Measurements from ENCODE around the gene C16orf96.

The C16orf96 gene

GRCh38 chr16:4525634-4526277 is 30.4 kb upstream of the C16orf96 start:
- no peak for FAIRE-seq

GRCh38 chr16:4529085-4530060 is 26.8 kb upstream of the C16orf96 start:
- FAIRE-seq = no peak

- FAIRE-seq = no peak
These were observed 24.3 kb upstream of the C16orf96 start for GRCh38 chr16:4531811-4532210.

GRCh38 chr16:4532238-4532637 is 23.9 kb upstream of the C16orf96 start:
- no peak for FAIRE-seq

DNA sequence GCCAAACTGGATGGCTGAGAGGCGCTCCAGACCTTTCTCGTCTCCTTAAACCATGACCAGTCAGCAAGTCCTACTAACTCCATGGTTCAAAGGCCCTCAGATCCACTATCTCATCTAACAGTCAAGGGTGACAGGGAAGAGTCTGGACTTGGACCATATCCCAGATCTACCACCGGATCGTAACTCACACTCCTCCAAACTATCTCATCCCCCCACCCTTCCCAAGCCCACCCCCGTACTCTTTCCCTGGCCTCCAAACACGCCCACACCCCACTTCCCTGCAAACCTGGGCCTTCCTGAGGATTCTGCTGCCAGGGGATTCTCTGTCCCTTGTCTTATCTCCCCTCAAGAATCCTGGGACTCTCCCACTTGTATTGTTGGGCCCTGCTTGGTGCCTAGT is 22.6 kb upstream of the C16orf96 start:
- FAIRE-seq = no peak

DNA sequence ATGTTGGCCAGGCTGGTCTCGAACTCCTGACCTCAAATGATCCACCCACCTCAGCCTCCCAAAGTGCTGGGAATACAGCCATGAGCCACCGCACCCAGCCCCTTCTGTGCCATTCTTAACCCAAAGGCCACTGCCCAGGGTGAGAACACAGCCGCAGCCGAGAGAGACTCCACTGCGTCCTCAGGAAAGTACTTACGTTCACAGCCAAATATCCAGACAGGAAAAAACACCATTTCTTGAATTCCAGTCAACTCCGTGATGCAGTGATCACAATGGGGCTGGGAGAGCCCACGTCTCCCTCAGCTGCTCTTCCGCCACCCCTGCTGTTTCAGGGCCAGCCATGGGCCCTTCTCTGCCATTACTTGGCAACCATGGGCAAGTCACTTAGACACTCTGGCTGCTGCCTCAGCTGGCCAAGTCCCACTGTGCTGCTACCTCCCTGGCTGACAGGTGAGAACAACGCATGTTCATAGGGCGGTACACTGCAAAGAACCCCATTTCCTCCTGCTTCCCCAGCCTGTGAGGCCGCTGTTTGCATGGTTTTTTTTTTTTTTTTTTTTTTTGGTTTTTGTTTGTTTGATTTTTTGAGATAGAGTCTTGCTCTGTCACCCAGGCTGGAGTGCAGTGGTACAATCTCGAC is 21.9 kb upstream of the C16orf96 start:
- FAIRE-seq = no peak

- no peak for FAIRE-seq
These were observed 20.5 kb upstream of the C16orf96 start for GRCh38 chr16:4535627-4536108.

DNA sequence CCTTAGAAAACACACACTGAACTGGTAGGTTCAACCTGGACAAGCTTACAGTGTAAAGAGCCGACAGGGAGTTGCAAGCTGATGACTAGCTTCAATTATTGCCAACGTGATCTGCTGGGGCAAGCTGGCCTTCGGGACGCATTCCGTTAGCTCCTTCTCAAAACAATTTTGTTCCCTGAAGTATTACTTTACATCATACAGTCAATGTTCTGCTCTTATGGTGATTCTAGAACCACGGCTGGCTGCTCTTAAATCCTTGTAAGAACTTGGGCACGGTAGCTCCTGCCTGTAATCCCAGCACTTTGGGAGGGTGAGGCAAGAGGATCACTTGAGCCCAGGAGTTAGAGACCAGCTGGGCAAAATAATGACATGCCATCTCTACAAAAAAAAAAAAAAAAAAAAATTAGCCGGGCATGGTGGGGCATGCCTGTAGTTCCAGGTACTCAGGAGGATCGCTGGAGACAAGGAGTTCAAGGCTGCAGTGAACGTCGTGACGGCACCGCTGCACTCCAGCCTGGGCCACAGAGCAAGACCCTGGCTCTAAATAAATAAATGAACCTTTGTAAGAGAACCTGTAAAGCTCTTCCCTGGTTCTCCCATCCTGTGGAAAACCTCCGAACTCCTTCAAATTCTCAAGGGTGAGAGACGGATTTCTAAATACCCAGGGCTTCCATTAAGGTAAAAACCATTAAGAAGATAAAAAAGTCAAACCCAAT is 19.6 kb upstream of the C16orf96 start:
- no peak for FAIRE-seq

DNA sequence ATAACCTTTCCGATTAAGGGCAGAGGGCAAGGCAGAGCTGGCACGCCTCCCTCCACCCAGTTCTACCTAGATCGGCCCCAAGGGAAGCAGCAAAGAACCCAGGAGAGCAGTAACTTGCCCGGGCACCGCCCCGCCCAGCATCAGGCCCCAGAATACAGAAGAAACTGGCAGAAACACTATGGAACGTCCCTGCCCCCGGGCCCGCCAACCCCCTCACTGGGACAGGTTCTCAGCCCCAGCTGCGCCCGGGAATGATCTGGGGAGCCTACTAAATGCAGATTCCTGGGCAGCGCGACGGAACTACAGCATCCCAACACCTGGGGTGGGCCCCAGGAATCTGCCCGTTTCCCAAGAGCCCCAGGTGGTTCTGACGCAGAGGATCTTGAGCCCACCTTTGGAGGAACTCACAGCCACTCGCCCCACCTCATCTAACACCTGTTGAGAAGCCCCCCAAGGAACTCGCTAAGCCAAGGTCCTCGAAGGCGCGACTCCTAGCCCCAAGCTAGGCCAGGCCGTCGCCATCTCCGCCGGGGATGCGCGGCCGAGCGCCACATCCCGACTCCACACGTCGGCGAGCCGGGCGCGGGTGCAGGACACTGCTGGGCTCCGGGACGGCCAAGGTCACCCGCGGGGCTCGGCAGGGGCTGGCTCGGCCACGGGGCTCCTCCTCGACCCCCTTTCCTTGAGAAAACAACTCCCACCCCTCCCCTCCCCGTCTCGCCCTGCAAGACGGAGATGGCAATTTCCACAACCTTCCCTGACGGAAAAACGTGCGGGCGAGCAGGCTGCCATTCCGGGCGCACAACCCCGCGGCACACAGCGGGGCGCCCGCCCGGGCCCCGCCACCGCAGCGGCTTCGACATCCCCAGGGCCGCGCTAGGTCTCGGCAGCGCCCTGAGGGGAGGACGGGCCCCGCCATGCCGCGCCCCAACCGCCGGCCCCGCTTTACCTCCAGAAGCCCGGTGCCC is 18.5 kb upstream of the C16orf96 start:
- FAIRE-seq = no peak

DNA sequence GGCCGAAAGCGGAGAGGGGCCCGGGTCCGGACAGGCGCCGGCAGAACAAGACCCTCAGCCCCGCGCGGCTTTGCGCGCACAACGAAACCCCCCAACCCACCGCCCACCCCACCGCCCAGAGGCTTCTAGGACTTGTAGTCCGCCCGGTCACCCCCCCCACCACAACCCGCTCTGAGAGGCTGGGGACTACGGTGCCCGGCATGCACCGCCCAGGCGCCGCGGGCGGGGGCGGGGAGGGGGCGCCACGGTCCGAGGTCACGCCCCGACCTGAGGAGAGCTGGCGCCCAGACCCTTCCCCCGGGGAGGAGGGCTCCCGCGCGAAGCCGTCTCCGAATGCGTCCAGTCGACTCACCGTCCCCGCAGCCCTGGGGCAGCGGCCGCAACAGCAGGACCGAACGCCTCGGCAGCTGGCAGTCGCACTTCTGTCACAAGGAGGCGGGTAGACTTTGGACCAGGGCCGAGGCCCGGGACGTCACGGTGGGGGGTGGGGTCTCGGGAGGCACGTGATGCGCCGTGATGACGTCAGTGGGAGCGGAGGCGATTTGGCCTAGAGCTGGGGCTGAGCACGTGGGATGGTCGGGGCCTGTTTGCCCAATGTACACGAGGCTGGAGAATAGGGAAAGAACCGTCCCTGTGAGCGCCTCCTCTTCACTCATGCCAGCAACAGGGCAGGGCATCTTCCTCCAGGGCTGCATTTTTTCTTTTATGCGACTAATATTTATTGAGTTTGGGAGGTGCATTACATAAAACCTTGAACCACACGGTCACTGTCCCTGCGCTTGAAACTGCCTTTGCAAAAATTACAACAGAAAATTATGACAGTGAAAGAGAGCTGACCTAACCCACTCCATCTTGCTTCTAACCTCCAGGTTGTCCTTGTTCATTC is 17.5 kb upstream of the C16orf96 start, which contains the start of gene CDIP1:
Gene CDIP1 (minus strand): TSS at position 424 of the 886 bp plus-strand sequence. CDS start 24,643 bp downstream, outside the sequence.
- peak; percentile 68 for FAIRE-seq

GRCh38 chr16:4539716-4540284 is 16.3 kb upstream of the C16orf96 start:
- FAIRE-seq = no peak

- no peak for FAIRE-seq
These were observed 11.7 kb upstream of the C16orf96 start for GRCh38 chr16:4544473-4544872.

GRCh38 chr16:4548124-4548523 is 8.0 kb upstream of the C16orf96 start:
- FAIRE-seq = no peak

DNA sequence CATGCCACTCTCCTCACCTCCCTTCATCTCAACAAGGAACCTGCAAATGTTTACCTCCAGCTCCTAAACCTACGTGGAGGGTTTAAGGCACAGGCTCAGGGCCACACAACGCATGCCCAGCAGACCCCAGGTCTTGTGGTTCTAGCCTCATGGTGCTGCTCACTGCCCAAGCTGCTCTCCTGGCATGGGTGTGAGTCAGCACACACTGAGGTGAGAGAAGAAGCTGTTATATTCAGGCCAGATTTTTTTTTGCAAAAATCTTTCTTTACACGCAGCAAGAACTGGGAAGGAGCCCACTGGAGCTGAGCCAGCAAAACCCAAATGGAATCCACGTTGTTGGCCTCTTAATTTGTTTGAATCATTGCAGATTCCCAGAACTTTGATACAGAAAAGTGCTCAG is 5.5 kb upstream of the C16orf96 start:
- no peak for FAIRE-seq

DNA sequence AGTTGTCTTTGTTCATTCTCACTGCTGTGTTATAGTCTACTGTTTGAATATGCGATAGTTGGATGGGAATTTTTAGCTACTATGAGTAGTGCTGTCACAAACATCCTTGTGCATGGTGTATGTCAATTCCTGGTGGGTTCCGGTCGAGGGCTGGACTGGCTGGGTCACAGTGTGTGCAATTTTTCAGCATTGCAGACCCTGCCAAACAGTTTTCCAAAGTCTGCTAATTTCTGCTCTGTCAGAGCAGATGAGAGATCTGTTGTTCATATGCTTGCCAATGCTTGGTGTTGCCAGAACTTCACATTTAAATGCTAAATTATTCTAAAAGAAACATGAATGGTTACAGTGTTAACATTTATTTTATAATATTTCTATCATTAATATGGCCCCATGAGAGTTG is 3.6 kb upstream of the C16orf96 start:
- no peak for FAIRE-seq

GRCh38 chr16:4556580-4556979 is 440 bp downstream of the C16orf96 start:
- no peak for FAIRE-seq

GRCh38 chr16:4557973-4558372 is 1.8 kb downstream of the C16orf96 start:
- no peak for FAIRE-seq

GRCh38 chr16:4561596-4561995 is 5.5 kb downstream of the C16orf96 start:
- FAIRE-seq = no peak

DNA sequence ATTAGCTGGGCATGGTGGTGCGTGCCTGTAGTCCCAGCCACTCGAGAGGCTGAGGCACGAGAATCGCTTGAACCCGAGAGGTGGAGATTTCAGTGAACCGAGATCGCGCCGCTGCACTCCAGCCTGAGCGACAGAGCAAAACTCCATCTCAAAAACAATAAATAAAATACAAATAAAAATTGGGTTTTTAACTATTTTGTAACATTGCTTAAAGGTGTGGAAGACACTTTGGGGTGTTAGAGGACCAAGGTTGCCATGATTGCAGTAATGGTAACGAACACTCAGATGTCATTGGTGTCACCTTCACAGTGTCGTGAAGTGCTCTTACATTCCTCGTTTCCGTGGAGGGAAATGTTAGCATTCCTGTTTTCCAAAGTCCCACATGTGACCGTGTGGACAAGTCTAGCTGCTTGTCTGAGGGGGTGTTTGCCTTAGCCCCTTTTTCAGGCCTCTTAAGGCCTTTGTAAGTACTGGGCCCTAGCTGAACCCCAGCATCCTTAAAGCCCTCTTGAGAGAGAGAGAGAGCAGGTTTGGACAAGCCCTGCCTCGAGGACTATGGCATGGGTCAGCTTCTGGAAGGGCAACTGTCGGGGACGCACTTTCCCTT is 8.6 kb downstream of the C16orf96 start:
- no peak for FAIRE-seq

GRCh38 chr16:4566144-4566543 is 10.0 kb downstream of the C16orf96 start:
- FAIRE-seq = no peak
